Upper lobe of left lung (tissue), 4 donors: ENCODE results near the gene SRD5A2.

Experiments
- EP300 ChIP-seq, 4 donors: sonication (generic); formaldehyde crosslinking; IDR thresholded peaks; one replicate each; pipeline ENCODE4 v1.5.1; 2017; ENCODE audit warnings: antibody characterized with exemption in 4 of 4, control low read depth in 2 of 4
- POLR2A ChIP-seq, 4 donors: fragments of 450-650 bp; IDR thresholded peaks; one replicate each; pipeline ENCODE4 v1.5.1; 2016 to 2017; ENCODE audit warnings: antibody characterized with exemption in 4 of 4, mild to moderate bottlenecking in 2 of 4
- TF ChIP-seq, protein P1 (sequence below), 6 experiments: fragments of 450-650 bp in 4 of 6; fragments of 200-600 bp in 2 of 6; sonication (generic) in 2 of 6; IDR thresholded peaks; one replicate each; pipeline ENCODE4 v1.5.1; 2016 to 2019; ENCODE audit warnings: antibody characterized with exemption in 6 of 6

DNA sequence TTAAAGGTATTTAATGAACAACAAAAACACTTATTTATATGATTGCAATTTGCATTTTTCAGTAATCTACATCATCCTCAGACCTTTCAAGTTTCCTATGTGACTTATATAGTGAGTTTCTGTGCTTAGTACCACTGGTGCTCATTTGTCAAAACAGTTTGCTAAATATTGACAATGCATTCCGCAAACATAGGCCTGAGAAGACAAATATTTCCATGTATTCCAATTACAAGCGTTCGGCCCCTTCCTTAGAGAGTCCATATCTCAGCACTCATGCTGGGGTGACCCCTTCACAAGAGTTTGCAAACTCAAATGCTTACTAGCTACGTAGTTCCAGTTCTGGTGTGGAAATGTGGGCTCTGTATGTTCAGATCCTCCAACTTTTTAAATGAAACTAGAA lies 56.1 kb downstream of the SRD5A2 start:
- TF ChIP-seq, protein P1, sequence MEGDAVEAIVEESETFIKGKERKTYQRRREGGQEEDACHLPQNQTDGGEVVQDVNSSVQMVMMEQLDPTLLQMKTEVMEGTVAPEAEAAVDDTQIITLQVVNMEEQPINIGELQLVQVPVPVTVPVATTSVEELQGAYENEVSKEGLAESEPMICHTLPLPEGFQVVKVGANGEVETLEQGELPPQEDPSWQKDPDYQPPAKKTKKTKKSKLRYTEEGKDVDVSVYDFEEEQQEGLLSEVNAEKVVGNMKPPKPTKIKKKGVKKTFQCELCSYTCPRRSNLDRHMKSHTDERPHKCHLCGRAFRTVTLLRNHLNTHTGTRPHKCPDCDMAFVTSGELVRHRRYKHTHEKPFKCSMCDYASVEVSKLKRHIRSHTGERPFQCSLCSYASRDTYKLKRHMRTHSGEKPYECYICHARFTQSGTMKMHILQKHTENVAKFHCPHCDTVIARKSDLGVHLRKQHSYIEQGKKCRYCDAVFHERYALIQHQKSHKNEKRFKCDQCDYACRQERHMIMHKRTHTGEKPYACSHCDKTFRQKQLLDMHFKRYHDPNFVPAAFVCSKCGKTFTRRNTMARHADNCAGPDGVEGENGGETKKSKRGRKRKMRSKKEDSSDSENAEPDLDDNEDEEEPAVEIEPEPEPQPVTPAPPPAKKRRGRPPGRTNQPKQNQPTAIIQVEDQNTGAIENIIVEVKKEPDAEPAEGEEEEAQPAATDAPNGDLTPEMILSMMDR (IDR thresholded peaks at IDR 0.05), result no peak
- TF ChIP-seq POLR2A (IDR thresholded peaks at IDR 0.05) (no peak), EP300 (IDR thresholded peaks at IDR 0.05) (no peak)
